ENCODE results near the gene MVB12B.

Gene MVB12B

GRCh38 chr9:126456441-126457174, 130.0 kb downstream of the MVB12B start:
- DNase-seq, result no peak

GRCh38 chr9:126457175-126457547, 130.5 kb downstream of the MVB12B start:
- no peak for DNase-seq

- DNase-seq, result no peak
These were observed 131.3 kb downstream of the MVB12B start for GRCh38 chr9:126457890-126458289.

GRCh38 chr9:126459126-126459525, 132.5 kb downstream of the MVB12B start:
- no peak for DNase-seq

GRCh38 chr9:126459546-126459945, 132.9 kb downstream of the MVB12B start:
- DNase-seq, result no peak

- DNase-seq, result no peak
These were observed 133.6 kb downstream of the MVB12B start for GRCh38 chr9:126459965-126460843.

GRCh38 chr9:126461029-126461428, 134.4 kb downstream of the MVB12B start:
- DNase-seq, result no peak

- DNase-seq, result no peak
These were observed 135.0 kb downstream of the MVB12B start for GRCh38 chr9:126461608-126462007.

- no peak for DNase-seq
These were observed 136.0 kb downstream of the MVB12B start for GRCh38 chr9:126462617-126463016.

GRCh38 chr9:126463426-126463825, 136.8 kb downstream of the MVB12B start:
- DNase-seq, result no peak

GRCh38 chr9:126464694-126465441, 138.2 kb downstream of the MVB12B start:
- no peak for DNase-seq

- DNase-seq, result no peak
These were observed 139.3 kb downstream of the MVB12B start for GRCh38 chr9:126465977-126466376.

GRCh38 chr9:126468141-126468825, 141.7 kb downstream of the MVB12B start:
- DNase-seq, result no peak

- DNase-seq, result no peak
These were observed 143.8 kb downstream of the MVB12B start for GRCh38 chr9:126470241-126470993.

- no peak for DNase-seq
These were observed 144.5 kb downstream of the MVB12B start for GRCh38 chr9:126471084-126471624.

GRCh38 chr9:126472198-126472947, 145.7 kb downstream of the MVB12B start:
- no peak for DNase-seq

GRCh38 chr9:126472948-126473298, 146.3 kb downstream of the MVB12B start:
- DNase-seq, result no peak

GRCh38 chr9:126474206-126474765, 147.7 kb downstream of the MVB12B start:
- DNase-seq, result no peak

GRCh38 chr9:126474786-126475485, 148.3 kb downstream of the MVB12B start:
- no peak for DNase-seq

GRCh38 chr9:126475933-126476555, 149.4 kb downstream of the MVB12B start:
- DNase-seq, result no peak
